ENCODE results near the gene ITGB6.

The ITGB6 gene

GRCh38 chr2:160221391-160222276, 21.6 kb upstream of the ITGB6 start:
- intact Hi-C loops (cut with DNase I): no loop called here
- no peak for DNase-seq

- intact Hi-C loops (cut with DNase I): no loop called here
- no peak for DNase-seq
Measured at GRCh38 chr2:160220545-160221009, 20.5 kb upstream of the ITGB6 start.

DNA sequence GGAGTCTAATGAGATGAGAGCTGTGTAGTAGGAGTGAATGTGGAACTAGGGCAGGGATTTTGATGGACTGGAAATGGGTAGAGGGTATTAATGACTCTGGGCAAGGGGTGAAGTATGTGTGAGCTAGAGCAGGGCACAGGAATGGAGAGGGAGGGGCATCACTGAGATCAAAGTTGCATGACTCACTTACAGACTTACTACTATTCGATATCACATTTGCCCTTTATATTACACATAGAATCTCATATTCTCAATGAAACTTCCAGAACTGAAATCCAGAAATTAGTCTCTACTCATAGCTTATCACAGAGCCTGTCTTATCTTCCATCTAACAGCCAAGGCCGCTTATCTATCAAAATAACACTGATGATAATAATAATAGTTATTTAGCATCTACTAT, 20.0 kb upstream of the ITGB6 start:
- intact Hi-C loops (cut with DNase I): no loop called here
- no peak for DNase-seq

- intact Hi-C loops (cut with DNase I): loop anchor here (5.0 kb wide), 1 partner anchor 102 kb away; no protein-coding TSS in a partner anchor
- DNase-seq: no peak
Measured at GRCh38 chr2:160214461-160215445, 14.7 kb upstream of the ITGB6 start.

DNA sequence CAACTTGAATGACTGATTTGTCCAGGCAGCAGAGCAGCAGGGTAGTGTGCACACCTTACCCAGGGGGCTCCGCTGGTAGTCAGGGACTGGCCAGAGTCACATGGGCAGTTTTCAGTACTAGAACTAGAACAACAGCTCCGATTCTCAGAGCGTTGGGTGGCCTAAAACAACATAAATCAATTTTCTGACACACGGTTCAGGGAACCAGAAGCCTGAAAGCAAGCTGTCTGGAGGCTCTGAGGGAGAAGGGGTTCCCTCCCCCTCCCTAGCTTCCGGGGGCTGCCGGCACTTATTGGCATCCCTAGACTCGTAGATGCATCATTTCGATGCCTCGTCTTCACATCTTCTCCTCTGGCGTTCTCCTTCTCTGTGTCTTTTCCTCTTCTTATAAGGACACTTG, 13.4 kb upstream of the ITGB6 start:
- DNase-seq: no peak
- intact Hi-C loops (cut with DNase I): loop anchor here (5.0 kb wide), 1 partner anchor 101 kb away; no protein-coding TSS in a partner anchor

GRCh38 chr2:160210599-160211138, 10.6 kb upstream of the ITGB6 start:
- peak in 5 of 10 donors; percentile 40 to 75 (median 63) for DNase-seq
- intact Hi-C loops (cut with DNase I): loop anchor here (5.0 kb wide), 1 partner anchor 98 kb away; no protein-coding TSS in a partner anchor

DNA sequence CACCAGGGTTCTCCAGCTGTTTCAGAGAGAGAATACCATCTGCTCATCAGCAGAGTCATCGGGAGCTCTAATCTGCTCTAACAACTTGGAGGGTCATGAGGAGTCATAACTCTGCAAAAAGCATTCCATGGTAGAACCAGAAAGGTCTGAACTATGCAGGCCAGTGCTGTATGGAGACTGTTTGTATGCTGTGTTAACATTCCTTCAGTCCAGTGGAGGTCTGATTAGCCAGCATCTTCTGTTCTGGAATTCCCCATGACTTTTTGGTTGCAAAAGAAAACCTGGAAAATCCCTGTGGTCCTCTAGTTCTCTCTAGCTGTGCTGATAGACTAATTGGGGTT, 9.4 kb upstream of the ITGB6 start:
- DNase-seq: no peak
- intact Hi-C loops (cut with DNase I): no loop called here

DNA sequence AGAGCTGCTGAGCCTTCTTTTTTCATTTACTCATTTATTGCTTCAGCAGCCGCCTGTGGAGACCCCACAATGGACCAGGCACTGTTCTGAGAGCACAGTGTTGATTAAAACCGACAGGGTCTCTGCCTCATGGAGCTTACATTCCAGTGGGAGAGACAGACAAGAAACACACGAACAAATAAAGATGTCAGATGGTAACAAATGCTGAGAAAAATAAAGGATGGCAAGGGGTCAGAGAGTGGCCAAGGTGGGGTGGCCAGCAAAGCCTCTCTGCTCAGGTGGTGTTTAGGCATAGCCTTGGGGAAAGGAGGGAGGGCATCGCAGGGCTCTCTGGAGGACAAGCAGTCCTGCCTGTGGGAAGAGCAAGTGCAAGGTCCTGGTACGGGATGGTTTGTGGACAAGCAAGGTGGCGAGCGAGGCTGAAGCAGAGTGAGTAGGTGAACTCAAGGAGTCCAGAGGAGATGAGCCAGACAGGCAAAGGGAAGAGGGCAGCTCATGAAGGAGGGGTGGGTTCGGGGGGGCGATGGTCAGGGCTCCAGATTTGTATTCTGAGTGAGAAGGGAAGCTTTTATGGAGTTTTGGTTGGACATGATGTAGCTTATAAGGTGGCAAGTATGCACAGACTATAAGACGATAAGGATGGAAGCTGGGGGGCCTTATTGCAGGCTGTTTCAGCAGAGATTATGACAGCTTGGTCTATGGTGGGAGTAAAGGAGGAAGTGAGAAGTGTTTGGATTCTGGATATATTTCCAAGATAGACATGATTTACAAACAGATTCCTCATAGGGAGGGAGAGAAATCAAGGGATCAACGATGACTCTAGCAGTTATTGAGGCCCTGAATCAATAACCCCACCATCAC, 8.8 kb upstream of the ITGB6 start:
- DNase-seq: no peak
- intact Hi-C loops (cut with DNase I): no loop called here

DNA sequence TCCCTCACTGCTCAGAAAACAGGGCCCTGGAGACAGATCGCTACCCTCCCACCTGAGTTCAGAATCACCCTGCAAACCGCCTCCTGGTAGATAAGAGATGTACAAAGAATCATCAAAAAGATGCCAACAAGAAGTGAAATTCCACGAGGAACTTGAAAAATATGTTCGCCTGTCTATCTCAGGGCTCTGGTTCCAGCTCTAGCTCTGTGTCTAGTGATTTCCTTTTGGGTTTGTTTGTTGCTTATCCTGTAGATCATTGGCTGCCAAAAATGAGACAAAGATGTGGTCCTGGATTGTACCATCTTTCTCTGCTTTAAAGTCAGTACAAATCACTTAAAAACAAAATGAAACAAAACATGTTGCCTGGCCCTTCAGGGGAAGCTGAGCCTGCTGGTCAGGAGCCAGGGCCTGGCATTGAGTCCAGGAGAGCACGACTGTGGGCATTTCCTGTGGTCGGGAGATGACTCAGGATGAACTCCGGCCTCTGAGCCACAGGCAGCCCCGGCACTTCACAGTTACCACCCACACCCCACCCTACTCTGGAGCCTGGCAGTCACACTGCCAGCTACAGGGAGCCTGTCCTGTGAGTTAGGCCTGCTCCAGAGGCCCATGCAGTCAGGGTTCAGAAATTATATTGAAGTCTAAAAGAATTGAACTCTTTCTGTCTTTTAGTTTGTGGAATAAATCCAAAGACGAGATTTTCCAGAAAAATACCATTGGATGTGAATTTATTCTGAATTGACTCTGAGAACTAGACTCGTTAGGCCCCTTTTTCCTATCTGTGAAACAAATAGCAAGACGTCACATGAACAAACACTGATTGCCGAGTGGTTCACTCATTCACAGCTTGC, 8.0 kb upstream of the ITGB6 start:
- DNase-seq: peak in 4 of 10 donors; percentile 9 to 85 (median 48)
- intact Hi-C loops (cut with DNase I): no loop called here

DNA sequence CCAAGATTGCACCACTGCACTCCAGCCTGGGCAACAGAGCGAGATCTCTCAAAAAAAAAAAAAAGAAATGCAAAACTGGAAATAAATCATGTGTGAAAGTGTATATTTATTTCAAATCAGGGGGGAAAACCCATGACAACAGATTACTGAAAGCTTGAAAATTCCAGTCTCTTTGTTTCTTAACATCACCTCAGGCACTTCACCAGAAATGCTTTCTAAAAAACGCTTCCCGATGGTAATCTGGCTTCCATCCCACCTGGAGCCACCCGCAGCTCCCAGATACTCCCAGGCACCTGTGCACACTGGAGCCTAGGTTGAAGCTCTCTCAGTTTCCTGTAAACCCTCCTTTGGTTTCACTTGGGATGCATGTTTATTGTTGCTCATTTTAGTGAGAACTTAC, 7.2 kb upstream of the ITGB6 start:
- intact Hi-C loops (cut with DNase I): no loop called here

GRCh38 chr2:160206436-160206835, 6.4 kb upstream of the ITGB6 start:
- intact Hi-C loops (cut with DNase I): no loop called here
- no peak for DNase-seq

More for the DNA sequence above, 7.2 kb upstream of the ITGB6 start:
- DNase-seq: no peak

- no peak for DNase-seq
- intact Hi-C loops (cut with DNase I): no loop called here
Measured at GRCh38 chr2:160205505-160205904, 5.4 kb upstream of the ITGB6 start.

DNA sequence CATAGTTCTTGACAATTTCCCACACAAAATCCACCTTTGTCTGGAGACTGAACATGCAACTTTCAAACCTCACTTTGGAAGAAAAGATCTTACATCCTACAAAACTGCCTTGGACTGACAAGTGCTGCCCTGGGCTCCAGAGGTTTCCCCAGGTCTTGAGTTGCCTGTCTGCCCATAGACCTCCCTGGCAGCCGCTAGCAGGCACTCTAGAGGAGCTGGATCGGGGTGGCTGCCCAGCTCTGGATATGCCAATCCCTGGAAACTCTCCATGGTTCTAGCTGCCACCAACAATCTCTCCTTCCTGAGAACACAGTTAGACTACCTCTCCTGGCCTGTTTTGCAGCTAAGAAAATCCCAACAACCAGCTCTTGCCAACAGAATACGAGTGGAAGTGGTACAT, 3.4 kb upstream of the ITGB6 start:
- peak in 1 of 10 donors; percentile 54 for DNase-seq
- intact Hi-C loops (cut with DNase I): no loop called here

DNA sequence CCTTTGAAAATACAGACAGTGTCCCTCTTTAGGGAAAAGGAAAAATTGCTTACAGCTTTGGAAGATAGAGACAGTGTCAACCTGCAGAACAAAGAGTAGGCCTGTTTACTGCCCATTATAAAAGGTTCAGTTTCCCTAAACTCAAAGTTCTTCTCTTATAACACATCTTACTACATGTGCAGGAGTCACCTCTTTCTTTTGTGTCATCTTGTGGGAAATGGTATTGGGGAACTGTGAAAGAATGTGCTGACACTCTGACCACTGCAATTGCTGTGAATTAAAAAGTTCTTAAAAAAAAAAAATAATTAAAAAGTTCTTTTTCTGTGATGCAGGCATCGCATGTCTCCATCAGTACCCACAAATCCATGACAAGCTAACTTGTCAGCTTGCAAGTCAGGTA, 2.9 kb upstream of the ITGB6 start:
- no peak for DNase-seq
- intact Hi-C loops (cut with DNase I): no loop called here

DNA sequence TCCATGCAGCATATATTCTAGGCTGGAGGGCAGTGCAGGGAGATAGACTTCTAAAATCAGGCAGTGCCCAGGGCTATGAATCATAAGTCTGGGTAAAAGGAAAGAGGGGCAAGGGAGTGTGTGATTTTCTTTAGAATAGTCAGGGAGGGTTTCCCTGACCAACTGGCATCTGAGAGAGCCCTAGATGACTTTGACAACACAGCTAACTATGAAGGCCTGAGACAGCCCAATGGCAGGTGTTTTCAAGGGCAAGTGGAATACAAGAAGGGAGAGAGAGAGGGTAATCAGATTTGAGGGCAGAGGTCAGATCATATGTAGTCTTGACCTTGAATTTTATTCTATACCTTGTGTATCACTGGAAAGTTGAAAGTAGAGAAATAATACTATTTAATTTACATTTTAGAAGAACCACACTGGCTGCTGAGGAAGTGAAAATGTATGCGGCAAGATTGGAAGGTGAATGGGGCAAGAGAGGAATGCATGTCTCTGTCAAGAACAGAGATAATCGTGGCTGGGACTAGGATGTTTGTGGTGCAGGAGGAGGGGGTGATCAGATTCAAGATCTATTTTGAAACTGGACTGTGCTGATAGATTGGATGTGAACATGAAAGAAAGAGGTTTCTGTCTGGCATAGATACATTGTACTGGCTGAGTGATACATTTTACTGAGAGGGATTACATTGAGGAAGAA, 1.9 kb upstream of the ITGB6 start:
- no peak for DNase-seq
- intact Hi-C loops (cut with DNase I): no loop called here

DNA sequence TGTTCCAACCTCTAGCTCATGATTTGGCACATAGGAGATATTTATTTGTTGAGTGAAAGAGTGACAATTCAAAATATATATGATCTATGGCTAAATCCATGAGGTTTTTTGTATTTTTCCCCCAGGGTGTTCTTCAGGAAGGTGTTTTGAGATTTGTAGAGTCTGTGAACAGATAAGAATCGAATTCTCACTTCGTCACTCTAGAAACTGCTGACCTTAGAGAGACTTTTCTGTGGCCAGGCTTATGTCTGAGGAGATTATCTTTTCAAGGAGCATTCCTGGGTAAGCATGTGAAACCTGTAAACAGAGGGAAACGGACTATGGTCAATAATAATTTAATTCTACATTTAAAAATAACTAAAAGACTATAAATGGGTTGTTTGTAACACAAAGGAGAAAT, 849 bp upstream of the ITGB6 start:
- no peak for DNase-seq
- intact Hi-C loops (cut with DNase I): no loop called here

DNA sequence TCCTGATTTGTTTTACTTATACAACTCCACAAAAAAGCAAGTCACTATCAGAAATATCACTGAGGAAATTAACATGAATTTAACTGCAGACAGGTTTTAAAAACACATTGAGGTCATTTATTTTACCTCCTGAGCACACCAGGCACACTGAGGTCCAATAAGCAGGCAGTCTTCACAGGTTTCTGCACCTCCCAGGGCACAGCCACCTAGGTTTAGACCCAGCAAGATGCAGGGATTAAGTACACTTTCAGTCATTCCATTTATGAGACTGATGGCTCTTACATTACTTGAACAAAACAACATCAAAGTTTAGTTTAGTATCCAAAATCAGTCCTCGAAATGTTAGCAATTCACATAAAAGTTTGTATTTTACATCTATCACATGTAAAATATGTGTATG, 1.0 kb downstream of the ITGB6 start:
- intact Hi-C loops (cut with DNase I): no loop called here
- no peak for DNase-seq

DNA sequence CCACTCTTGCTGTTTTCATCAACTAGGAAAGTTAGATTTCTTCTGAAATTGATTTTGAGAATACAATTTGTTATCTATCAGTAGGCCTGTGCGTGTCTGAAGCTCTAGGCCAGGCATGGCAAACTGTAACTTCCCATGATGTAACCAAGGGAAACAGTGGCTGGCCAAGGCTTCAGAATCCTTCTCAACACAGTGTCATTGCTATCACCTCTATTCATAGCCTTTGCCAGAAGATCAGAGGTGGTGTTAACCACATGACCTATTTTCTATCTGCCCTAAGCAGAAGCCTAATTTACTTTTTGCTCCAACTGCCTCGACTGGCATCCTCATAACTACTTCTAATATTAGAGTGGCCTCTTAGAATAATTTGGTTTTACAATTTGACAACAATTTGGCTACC, 2.5 kb downstream of the ITGB6 start:
- DNase-seq: no peak
- intact Hi-C loops (cut with DNase I): no loop called here

Measured in posterior cingulate gyrus (tissue), 11 donors.